ENCODE measurements around the gene ARV1. TPM values are rescaled to one million over a fixed set of nuclear protein-coding genes. Genes with fewer than 3 reads are reported as not detected.
"Not testable (repeated sequence)": the region's sequence is repeated elsewhere in the genome, so short reads cannot be mapped to it uniquely, and the experiment has no call there.

ARV1 gene
- total RNA-seq, 4 donors from 2014 or later = 24.1 to 36.4 (median 29.4) TPM

GRCh38 chr1:231046730-231047395 lies 68.0 kb downstream of the ARV1 start:
- TF ChIP-seq, protein P1, sequence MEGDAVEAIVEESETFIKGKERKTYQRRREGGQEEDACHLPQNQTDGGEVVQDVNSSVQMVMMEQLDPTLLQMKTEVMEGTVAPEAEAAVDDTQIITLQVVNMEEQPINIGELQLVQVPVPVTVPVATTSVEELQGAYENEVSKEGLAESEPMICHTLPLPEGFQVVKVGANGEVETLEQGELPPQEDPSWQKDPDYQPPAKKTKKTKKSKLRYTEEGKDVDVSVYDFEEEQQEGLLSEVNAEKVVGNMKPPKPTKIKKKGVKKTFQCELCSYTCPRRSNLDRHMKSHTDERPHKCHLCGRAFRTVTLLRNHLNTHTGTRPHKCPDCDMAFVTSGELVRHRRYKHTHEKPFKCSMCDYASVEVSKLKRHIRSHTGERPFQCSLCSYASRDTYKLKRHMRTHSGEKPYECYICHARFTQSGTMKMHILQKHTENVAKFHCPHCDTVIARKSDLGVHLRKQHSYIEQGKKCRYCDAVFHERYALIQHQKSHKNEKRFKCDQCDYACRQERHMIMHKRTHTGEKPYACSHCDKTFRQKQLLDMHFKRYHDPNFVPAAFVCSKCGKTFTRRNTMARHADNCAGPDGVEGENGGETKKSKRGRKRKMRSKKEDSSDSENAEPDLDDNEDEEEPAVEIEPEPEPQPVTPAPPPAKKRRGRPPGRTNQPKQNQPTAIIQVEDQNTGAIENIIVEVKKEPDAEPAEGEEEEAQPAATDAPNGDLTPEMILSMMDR (IDR thresholded peaks at IDR 0.05) = no peak
- TF ChIP-seq EP300 (IDR thresholded peaks at IDR 0.05) = no peak
- no peak for TF ChIP-seq POLR2A (IDR thresholded peaks at IDR 0.05)
- TF ChIP-seq POLR2AphosphoS5 (IDR thresholded peaks at IDR 0.05) = no peak
- WGBS = 73% methylated on average over 2 of the region's 2 CpGs

DNA sequence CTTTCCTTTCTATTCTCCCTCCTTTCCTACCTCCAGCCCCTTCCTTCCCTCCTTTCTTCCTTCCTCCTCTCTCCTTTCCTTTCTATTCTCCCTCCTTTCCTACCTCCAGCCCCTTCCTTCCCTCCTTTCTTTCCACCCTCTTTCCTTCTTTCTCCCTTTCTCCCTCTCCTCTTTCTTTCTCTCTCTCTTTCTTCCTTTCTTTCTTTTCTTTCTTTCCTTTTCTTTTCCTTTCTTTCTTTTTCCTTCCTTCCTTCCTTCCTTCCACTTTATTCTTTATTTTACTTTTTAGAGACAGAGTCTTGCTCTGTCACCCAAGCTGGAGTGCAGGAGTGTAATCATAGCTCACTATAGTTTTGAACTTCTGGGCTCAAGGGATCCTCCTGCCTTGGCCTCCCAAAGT lies 68.6 kb downstream of the ARV1 start:
- H3K4me1 ChIP-seq; H3K36me3 ChIP-seq; H3K27ac ChIP-seq; H3K27me3 ChIP-seq; DNase-seq (ENCODE audit: low spot score in 2 of 2); H3K4me3 ChIP-seq; H3K9me3 ChIP-seq: not testable (repeated sequence)

More at GRCh38 chr1:231046730-231047395, 68.0 kb downstream of the ARV1 start:
- Histone ChIP-seq H3K27ac (no peak overlapping the region), H3K4me3 (no peak overlapping the region), H3K36me3 (no peaks in the 10 kb centered on the region), H3K9me3 (no peaks in the 10 kb centered on the region), H3K4me1 (no peaks in the 10 kb centered on the region), H3K27me3 (peaks cover 9% of the 10 kb centered on the region)
- no peak for DNase-seq (ENCODE audit: low spot score in 2 of 2)

DNA sequence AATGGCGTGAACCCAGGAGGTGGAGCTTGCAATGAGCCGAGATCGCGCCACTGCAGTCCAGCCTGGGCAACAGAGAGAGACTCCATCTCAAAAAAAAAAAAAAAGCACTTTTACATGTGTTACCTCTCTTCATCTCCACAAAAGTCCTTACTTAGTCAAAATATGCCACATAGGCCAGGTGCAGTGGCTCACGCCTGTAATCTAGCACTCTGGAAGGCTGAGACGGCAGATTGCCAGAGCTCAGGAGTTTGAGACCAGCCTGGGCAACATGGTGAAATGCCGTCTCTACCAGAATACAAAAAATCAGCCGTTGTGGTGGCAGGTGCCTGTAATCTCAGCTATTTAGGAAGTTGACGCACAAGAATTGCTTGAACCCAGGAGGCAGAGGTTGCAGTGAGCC lies 69.5 kb downstream of the ARV1 start:
- H3K27me3 ChIP-seq; DNase-seq (ENCODE audit: low spot score in 2 of 2): not testable (repeated sequence)
- WGBS = 88% methylated on average over 9 of the region's 9 CpGs

DNA sequence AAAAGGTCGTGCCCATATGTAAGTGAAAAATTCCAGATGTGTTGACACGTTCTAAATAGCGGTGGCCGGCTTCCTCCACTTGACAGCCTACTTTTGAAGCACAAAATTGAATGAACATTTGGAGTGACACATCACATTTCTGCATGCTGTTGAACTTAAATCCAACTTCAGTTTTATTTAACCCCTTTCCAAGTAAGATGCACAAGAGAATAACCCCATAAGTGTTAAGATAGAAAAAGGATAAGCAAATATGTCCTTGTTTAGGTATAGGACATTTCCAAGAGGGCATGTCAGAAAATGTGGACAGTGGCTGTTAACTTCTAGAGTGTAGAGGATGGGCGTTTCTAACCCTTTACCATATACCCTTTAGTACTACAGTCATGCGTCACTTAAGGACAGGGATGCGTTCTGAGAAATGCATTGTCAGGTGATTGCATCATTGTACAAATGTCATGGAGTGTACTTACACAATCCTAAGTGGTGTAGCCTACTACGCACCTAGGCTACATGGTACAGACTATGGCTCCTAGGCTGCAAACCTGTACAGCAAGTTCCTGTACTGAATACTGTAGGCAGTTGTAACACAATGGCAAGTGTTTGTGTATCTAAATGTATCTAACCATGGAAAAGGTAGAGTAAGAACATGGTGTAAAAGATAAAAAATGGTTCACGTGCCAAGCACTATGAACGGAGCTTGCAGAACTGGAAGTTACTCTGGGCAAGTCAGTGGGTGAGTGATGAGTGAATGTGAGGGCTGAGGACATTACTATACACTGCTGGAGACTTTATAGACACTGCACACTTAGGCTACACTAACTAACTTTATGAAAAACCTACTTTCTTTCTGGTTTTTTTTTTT lies 70.5 kb downstream of the ARV1 start:
- TF ChIP-seq POLR2A (IDR thresholded peaks at IDR 0.05) = no peak
- TF ChIP-seq, protein P1 (IDR thresholded peaks at IDR 0.05) = no peak
- TF ChIP-seq EP300 (IDR thresholded peaks at IDR 0.05) = no peak
- no peak for TF ChIP-seq POLR2AphosphoS5 (IDR thresholded peaks at IDR 0.05)
- 72% methylated on average over 10 of the region's 10 CpGs for WGBS
- Histone ChIP-seq H3K4me1 (peaks cover 11% of the 10 kb centered on the region), H3K9me3 (no peaks in the 10 kb centered on the region), H3K27ac (no peak overlapping the region), H3K4me3 (no peak overlapping the region), H3K27me3 (peaks cover 9% of the 10 kb centered on the region), H3K36me3 (no peaks in the 10 kb centered on the region)
- no peak for DNase-seq (ENCODE audit: low spot score in 2 of 2)

More for the DNA sequence above, 69.5 kb downstream of the ARV1 start:
- H3K27ac ChIP-seq, H3K4me3 ChIP-seq, H3K9me3 ChIP-seq, H3K4me1 ChIP-seq, H3K36me3 ChIP-seq: not testable (repeated sequence)

Other genes starting within 250 kb of the ARV1 start
- 1 to 10 TPM in 1 of 4 donors, under 1 TPM in 1, not detected in 2; 0.48 to 4.2 TPM for gene CAPN9, start 231.7 kb upstream of the ARV1 start, total RNA-seq
- gene C1orf198, start 110.6 kb upstream of the ARV1 start, total RNA-seq = 10 to 100 TPM; 42.7 to 70.1 (median 52.5) TPM
- gene TTC13, start 233 bp upstream of the ARV1 start, total RNA-seq = 10 to 100 TPM; 16.5 to 41.2 (median 19.2) TPM
- gene FAM89A, start 61.2 kb downstream of the ARV1 start, total RNA-seq = 10 to 100 TPM; 25.5 to 59.8 (median 49.7) TPM
- gene TRIM67, start 183.0 kb downstream of the ARV1 start, total RNA-seq = under 1 TPM in 2 of 4 donors, not detected in 2; 0.21 to 0.38 TPM

All from suprapubic skin (tissue), 4 donors.